ENCODE results near the gene MCF2L2.
A peak's percentile ranks its signal among the peaks of the same experiment; 100 is the strongest.

MCF2L2 gene

GRCh38 chr3:183142199-183142598, 286.2 kb downstream of the MCF2L2 start:
- TF ChIP-seq, protein P1, sequence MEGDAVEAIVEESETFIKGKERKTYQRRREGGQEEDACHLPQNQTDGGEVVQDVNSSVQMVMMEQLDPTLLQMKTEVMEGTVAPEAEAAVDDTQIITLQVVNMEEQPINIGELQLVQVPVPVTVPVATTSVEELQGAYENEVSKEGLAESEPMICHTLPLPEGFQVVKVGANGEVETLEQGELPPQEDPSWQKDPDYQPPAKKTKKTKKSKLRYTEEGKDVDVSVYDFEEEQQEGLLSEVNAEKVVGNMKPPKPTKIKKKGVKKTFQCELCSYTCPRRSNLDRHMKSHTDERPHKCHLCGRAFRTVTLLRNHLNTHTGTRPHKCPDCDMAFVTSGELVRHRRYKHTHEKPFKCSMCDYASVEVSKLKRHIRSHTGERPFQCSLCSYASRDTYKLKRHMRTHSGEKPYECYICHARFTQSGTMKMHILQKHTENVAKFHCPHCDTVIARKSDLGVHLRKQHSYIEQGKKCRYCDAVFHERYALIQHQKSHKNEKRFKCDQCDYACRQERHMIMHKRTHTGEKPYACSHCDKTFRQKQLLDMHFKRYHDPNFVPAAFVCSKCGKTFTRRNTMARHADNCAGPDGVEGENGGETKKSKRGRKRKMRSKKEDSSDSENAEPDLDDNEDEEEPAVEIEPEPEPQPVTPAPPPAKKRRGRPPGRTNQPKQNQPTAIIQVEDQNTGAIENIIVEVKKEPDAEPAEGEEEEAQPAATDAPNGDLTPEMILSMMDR (IDR thresholded peaks at IDR 0.05; ENCODE audit: low read length, missing control alignments): no peak
- H3K4me3 ChIP-seq (replicated peaks; ENCODE audit: low read depth, low read length): no peak overlapping the region
- peak; percentile 31 for DNase-seq (ENCODE audit: low read depth)

GRCh38 chr3:183134844-183135243, 293.6 kb downstream of the MCF2L2 start:
- no peak overlapping the region for H3K4me3 ChIP-seq (replicated peaks; ENCODE audit: low read depth, low read length)
- TF ChIP-seq, protein P1 (IDR thresholded peaks at IDR 0.05; ENCODE audit: low read length, missing control alignments): no peak
- peak; percentile 56 for DNase-seq (ENCODE audit: low read depth)

- DNase-seq (ENCODE audit: low read depth): no peak
- TF ChIP-seq, protein P1 (IDR thresholded peaks at IDR 0.05; ENCODE audit: low read length, missing control alignments): no peak
- H3K4me3 ChIP-seq (replicated peaks; ENCODE audit: low read depth, low read length): no peak overlapping the region
Measured at GRCh38 chr3:183132409-183132808, 296.0 kb downstream of the MCF2L2 start.

- TF ChIP-seq, protein P1 (IDR thresholded peaks at IDR 0.05; ENCODE audit: low read length, missing control alignments): no peak
- H3K4me3 ChIP-seq (replicated peaks; ENCODE audit: low read depth, low read length): no peak overlapping the region
- peak; percentile 95 for DNase-seq (ENCODE audit: low read depth)
Measured at GRCh38 chr3:183131735-183132134, 296.7 kb downstream of the MCF2L2 start.

GRCh38 chr3:183131186-183131725, 297.2 kb downstream of the MCF2L2 start:
- H3K4me3 ChIP-seq (replicated peaks; ENCODE audit: low read depth, low read length): no peak overlapping the region
- no peak for DNase-seq (ENCODE audit: low read depth)
- TF ChIP-seq, protein P1 (IDR thresholded peaks at IDR 0.05; ENCODE audit: low read length, missing control alignments): no peak

DNA sequence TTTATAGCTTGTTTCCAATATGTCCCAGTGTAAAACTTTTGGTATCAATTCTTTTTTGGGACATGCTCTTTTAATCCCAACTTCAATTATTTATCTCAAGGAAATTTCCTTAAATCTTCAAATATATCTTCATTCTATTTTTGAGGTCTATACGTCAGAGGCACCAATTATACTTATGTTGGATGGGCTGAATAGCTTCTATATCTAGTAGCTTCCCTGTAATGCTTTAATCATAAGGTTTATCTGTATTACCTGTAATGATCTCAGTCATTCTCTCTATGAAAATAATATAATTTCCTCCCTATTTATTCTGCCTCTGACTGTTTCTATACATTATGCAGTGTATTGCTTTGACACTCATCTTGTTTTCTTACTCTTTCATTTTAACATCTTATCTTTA, 299.2 kb downstream of the MCF2L2 start:
- no peak for DNase-seq (ENCODE audit: low read depth)
- H3K4me3 ChIP-seq (replicated peaks; ENCODE audit: low read depth, low read length): no peak overlapping the region
- TF ChIP-seq, protein P1 (IDR thresholded peaks at IDR 0.05; ENCODE audit: low read length, missing control alignments): no peak

- H3K4me3 ChIP-seq (replicated peaks; ENCODE audit: low read depth, low read length): no peak overlapping the region
- DNase-seq (ENCODE audit: low read depth): no peak
- TF ChIP-seq, protein P1 (IDR thresholded peaks at IDR 0.05; ENCODE audit: low read length, missing control alignments): no peak
Measured at GRCh38 chr3:183128709-183129108, 299.7 kb downstream of the MCF2L2 start.
